ENCODE results near the gene IFT57.

Gene IFT57

DNA sequence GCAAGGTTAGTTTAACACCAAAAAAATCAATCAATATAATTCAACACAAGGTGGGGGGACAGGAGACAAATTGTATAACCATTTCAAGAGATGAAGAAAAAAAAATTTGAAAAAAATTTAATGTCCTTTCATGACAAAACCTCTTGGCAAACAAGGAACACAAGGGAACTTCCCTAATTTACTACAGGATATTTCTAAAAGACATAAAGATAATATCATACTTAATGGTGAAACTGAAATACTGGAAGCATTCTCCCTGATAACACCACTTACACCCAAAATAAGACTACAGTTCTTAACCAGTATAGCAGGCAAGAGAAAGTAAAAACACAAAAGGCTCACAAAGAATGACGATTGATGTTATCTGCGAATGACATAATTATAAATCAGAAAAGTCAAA, 44.7 kb downstream of the IFT57 start:
- Histone ChIP-seq H2AFZ (ENCODE audit: low read depth, low read length) (no peak overlapping the region), H3K4me2 (ENCODE audit: insufficient read depth, low read length) (no peak overlapping the region), H3K9ac (ENCODE audit: low read depth, low read length) (no peak overlapping the region), H3K27ac (ENCODE audit: low read length) (no peak overlapping the region), H3K27me3 (ENCODE audit: insufficient read depth, low read length, poor library complexity) (no peaks in the 10 kb centered on the region), H3K4me3 (ENCODE audit: low read depth in 1 of 2, low read length in 2 of 2) (no peak overlapping the region), H4K20me1 (ENCODE audit: insufficient read depth, low read length) (no peaks in the 10 kb centered on the region), H3K79me2 (ENCODE audit: insufficient read depth, low read length) (no peaks in the 10 kb centered on the region), H3K4me1 (ENCODE audit: insufficient read depth, low read length) (no peaks in the 10 kb centered on the region), H3K36me3 (ENCODE audit: insufficient read depth, low read length) (no peaks in the 10 kb centered on the region), H3K9me3 (ENCODE audit: insufficient read depth, low read length, severe bottlenecking) (no peaks in the 10 kb centered on the region)
- ATAC-seq (ENCODE audit: insufficient read depth, low read depth): no peak
- no peak for DNase-seq
- TF ChIP-seq, protein P1, sequence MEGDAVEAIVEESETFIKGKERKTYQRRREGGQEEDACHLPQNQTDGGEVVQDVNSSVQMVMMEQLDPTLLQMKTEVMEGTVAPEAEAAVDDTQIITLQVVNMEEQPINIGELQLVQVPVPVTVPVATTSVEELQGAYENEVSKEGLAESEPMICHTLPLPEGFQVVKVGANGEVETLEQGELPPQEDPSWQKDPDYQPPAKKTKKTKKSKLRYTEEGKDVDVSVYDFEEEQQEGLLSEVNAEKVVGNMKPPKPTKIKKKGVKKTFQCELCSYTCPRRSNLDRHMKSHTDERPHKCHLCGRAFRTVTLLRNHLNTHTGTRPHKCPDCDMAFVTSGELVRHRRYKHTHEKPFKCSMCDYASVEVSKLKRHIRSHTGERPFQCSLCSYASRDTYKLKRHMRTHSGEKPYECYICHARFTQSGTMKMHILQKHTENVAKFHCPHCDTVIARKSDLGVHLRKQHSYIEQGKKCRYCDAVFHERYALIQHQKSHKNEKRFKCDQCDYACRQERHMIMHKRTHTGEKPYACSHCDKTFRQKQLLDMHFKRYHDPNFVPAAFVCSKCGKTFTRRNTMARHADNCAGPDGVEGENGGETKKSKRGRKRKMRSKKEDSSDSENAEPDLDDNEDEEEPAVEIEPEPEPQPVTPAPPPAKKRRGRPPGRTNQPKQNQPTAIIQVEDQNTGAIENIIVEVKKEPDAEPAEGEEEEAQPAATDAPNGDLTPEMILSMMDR (IDR thresholded peaks at IDR 0.05; ENCODE audit: borderline replicate concordance, extremely low read depth, low read length, poor library complexity, severe bottlenecking): no peak
- TF ChIP-seq EZH2 (IDR thresholded peaks at IDR 0.05; ENCODE audit: borderline replicate concordance, low read depth, low read length, severe bottlenecking): no peak

DNA sequence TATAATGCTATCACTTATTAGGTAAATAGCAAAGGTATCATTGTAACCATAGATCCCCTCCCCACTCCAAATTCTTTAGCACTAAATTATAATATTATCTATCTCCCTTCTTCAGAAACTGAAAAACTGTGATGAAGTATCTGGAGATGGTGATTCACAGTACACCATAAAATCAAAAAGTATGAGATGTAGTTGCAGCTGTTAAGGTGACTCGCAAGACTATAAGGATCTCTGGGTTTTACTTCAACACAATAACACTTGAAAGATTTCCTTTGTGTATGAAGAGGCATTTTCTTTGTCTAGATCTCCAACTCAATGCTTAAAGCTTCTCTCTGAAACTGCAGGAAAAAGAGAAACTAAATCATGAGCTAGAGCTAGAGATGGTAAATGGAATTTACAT, 46.9 kb downstream of the IFT57 start:
- H3K79me2 ChIP-seq (ENCODE audit: insufficient read depth, low read length): no peaks in the 10 kb centered on the region
- DNase-seq: no peak
- no peak overlapping the region for H3K4me3 ChIP-seq (ENCODE audit: low read depth in 1 of 2, low read length in 2 of 2)
- no peak overlapping the region for H3K9ac ChIP-seq (ENCODE audit: low read depth, low read length)
- H3K4me2 ChIP-seq (ENCODE audit: insufficient read depth, low read length): no peak overlapping the region
- ATAC-seq (ENCODE audit: insufficient read depth, low read depth): no peak
- H3K9me3 ChIP-seq (ENCODE audit: insufficient read depth, low read length, severe bottlenecking): no peaks in the 10 kb centered on the region
- H3K27me3 ChIP-seq (ENCODE audit: insufficient read depth, low read length, poor library complexity): no peaks in the 10 kb centered on the region
- H3K27ac ChIP-seq (ENCODE audit: low read length): no peak overlapping the region
- TF ChIP-seq, protein P1 (IDR thresholded peaks at IDR 0.05; ENCODE audit: borderline replicate concordance, extremely low read depth, low read length, poor library complexity, severe bottlenecking): no peak
- TF ChIP-seq EZH2 (IDR thresholded peaks at IDR 0.05; ENCODE audit: borderline replicate concordance, low read depth, low read length, severe bottlenecking): no peak
- H4K20me1 ChIP-seq (ENCODE audit: insufficient read depth, low read length): no peaks in the 10 kb centered on the region
- no peaks in the 10 kb centered on the region for H3K4me1 ChIP-seq (ENCODE audit: insufficient read depth, low read length)
- no peaks in the 10 kb centered on the region for H3K36me3 ChIP-seq (ENCODE audit: insufficient read depth, low read length)
- no peak overlapping the region for H2AFZ ChIP-seq (ENCODE audit: low read depth, low read length)

DNA sequence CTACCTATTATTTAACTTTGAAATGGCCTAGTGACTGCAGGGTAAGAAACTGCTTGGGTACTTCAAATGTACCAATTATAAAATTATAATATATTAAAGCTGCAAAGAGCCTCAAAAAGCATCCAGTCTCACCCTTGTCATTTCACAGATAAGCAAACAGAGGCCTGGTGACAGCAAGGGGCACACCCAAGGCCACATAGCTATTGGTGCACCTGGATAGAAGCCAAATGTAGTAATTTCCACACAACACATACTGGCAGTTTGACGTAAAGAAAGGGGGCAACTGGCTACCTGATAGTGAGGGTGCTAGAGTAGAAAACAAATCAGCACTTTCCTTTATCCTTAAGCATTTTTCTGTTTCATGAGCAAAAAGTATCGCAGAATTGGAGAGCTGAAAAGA, 51.1 kb downstream of the IFT57 start:
- Histone ChIP-seq H4K20me1 (ENCODE audit: insufficient read depth, low read length) (no peaks in the 10 kb centered on the region), H3K79me2 (ENCODE audit: insufficient read depth, low read length) (no peaks in the 10 kb centered on the region), H3K4me1 (ENCODE audit: insufficient read depth, low read length) (peaks cover 13% of the 10 kb centered on the region), H3K36me3 (ENCODE audit: insufficient read depth, low read length) (no peaks in the 10 kb centered on the region), H3K27me3 (ENCODE audit: insufficient read depth, low read length, poor library complexity) (no peaks in the 10 kb centered on the region), H2AFZ (ENCODE audit: low read depth, low read length) (no peak overlapping the region), H3K9me3 (ENCODE audit: insufficient read depth, low read length, severe bottlenecking) (no peaks in the 10 kb centered on the region), H3K4me2 (ENCODE audit: insufficient read depth, low read length) (no peak overlapping the region), H3K27ac (ENCODE audit: low read length) (no peak overlapping the region), H3K9ac (ENCODE audit: low read depth, low read length) (no peak overlapping the region), H3K4me3 (ENCODE audit: low read depth in 1 of 2, low read length in 2 of 2) (no peak overlapping the region)
- TF ChIP-seq, protein P1 (IDR thresholded peaks at IDR 0.05; ENCODE audit: borderline replicate concordance, extremely low read depth, low read length, poor library complexity, severe bottlenecking): no peak
- TF ChIP-seq EZH2 (IDR thresholded peaks at IDR 0.05; ENCODE audit: borderline replicate concordance, low read depth, low read length, severe bottlenecking): no peak
- DNase-seq: no peak
- no peak for ATAC-seq (ENCODE audit: insufficient read depth, low read depth)

DNA sequence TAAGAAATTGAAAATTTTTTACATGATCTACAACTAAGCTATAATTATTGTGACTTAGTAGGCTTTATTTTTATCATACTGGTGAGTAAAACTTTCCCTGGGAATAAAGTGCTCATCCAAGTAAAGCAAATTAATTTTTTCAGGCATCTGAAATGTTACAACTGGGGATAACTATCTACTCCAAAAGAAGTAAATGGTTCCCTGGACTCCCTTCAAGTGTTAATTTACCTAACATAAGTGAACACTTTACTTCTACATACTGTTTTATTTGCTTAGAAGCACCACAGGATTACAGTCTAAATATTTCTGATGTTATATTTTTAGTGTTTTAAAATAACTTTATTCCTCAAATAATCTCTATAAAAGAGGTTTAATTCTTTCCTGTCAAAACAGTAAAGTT, 57.8 kb downstream of the IFT57 start:
- no peaks in the 10 kb centered on the region for H3K9me3 ChIP-seq (ENCODE audit: insufficient read depth, low read length, severe bottlenecking)
- H3K4me1 ChIP-seq (ENCODE audit: insufficient read depth, low read length): peaks cover 8% of the 10 kb centered on the region
- TF ChIP-seq, protein P1 (IDR thresholded peaks at IDR 0.05; ENCODE audit: borderline replicate concordance, extremely low read depth, low read length, poor library complexity, severe bottlenecking): no peak
- TF ChIP-seq EZH2 (IDR thresholded peaks at IDR 0.05; ENCODE audit: borderline replicate concordance, low read depth, low read length, severe bottlenecking): no peak
- H3K36me3 ChIP-seq (ENCODE audit: insufficient read depth, low read length): no peaks in the 10 kb centered on the region
- no peaks in the 10 kb centered on the region for H4K20me1 ChIP-seq (ENCODE audit: insufficient read depth, low read length)
- no peak overlapping the region for H3K27ac ChIP-seq (ENCODE audit: low read length)
- ATAC-seq (ENCODE audit: insufficient read depth, low read depth) (no peak), DNase-seq (no peak)
- H3K79me2 ChIP-seq (ENCODE audit: insufficient read depth, low read length): no peaks in the 10 kb centered on the region
- H2AFZ ChIP-seq (ENCODE audit: low read depth, low read length): no peak overlapping the region
- no peak overlapping the region for H3K9ac ChIP-seq (ENCODE audit: low read depth, low read length)
- no peaks in the 10 kb centered on the region for H3K27me3 ChIP-seq (ENCODE audit: insufficient read depth, low read length, poor library complexity)
- no peak overlapping the region for H3K4me2 ChIP-seq (ENCODE audit: insufficient read depth, low read length)
- H3K4me3 ChIP-seq (ENCODE audit: low read depth in 1 of 2, low read length in 2 of 2): no peak overlapping the region
